ENCODE measurements around the gene BEAN1. TPM values are rescaled to one million over a fixed set of nuclear protein-coding genes. Genes with fewer than 3 reads are reported as not detected.
A peak's percentile ranks its signal among the peaks of the same experiment; 100 is the strongest.

BEAN1 gene
- total and polyA plus RNA-seq, 9 of the 15 experiments (the other 6 are each of a cell fraction or from before 2014, with no cell fraction given): not detected

DNA sequence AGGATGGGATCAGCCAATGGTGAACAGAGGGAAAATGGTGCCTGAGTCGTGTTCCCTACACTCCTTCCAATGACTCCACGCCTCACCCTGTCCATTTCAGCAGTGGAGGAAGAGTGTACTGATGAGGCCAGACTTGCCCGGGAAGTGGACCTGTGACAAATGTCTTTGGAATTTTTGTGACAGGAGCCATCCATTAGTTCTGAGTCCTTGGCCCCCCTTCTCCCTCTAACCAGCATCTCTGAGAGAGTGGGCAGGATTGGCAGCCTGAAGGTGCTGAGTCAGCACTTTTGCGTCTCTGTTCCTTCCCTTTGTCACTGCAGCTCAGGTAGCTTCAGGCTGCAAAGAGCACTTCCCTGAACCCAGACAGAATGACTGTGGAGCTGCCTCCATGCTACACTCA, 30.8 kb downstream of the BEAN1 start (continued):
- TF ChIP-seq RERE (CRISPR knock-in tag; IDR thresholded peaks at IDR 0.05; ENCODE audit: borderline replicate concordance) (no peak), BCOR (IDR thresholded peaks at IDR 0.05) (no peak), KLF13 (tag; IDR thresholded peaks at IDR 0.05; ENCODE audit: borderline replicate concordance, low read depth) (no peak), TFAM (CRISPR knock-in tag; conservative IDR thresholded peaks at IDR 0.05) (no peak), MAFF (IDR thresholded peaks at IDR 0.05; ENCODE audit: low read length) (peak; percentile 100)

DNA sequence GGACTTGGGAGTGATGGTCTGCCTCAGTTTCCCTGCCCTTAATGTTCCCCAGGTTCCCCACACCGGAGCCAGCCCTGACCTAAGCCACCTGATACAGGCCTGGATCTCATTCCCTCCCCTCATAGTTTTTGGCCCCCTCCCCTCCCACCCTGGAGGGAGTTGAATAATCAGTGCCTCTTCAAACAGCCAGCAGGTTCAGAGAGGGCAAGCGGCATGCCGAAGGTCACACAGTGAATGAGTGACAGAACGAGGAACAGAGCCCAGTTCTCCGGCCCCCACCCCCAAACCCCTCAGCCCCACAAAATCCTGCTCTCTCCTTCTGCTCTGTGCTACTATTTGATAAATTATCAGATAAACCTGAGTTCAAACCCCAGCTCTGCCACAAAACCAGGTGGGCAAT, 31.2 kb downstream of the BEAN1 start:
- Histone ChIP-seq H3K4me1 (replicated peaks in 1 of 2; ENCODE audit: control insufficient read depth in 2 of 2, insufficient read depth in 2 of 2, low read length in 2 of 2) (no peaks in the 10 kb centered on the region), H3K27ac (ENCODE audit: extremely low read depth, low read depth, low read length) (no peak overlapping the region), H3K9me1 (ENCODE audit: control insufficient read depth, insufficient read depth, low read length) (peaks cover 4% of the 10 kb centered on the region), H3K9ac (ENCODE audit: insufficient read depth in 1 of 2, low read depth in 2 of 2, low read length in 2 of 2) (no peak overlapping the region), H3K4me2 (ENCODE audit: insufficient read depth, low read length) (no peak overlapping the region), H3K9me3 (replicated peaks; ENCODE audit: control insufficient read depth, insufficient read depth, low read depth, low read length) (no peaks in the 10 kb centered on the region), H3K27me3 (ENCODE audit: control insufficient read depth in 2 of 2, insufficient read depth in 2 of 2, low read length in 2 of 2) (peaks cover 2 to 10% of the 10 kb centered on the region in 2 experiments), H3K79me2 (ENCODE audit: control insufficient read depth, insufficient read depth, low read length) (no peaks in the 10 kb centered on the region), H3K4me3 (no peak overlapping the region), H2AFZ (ENCODE audit: low read depth, low read length) (no peak overlapping the region), H3K36me3 (ENCODE audit: control insufficient read depth, insufficient read depth, low read length) (no peaks in the 10 kb centered on the region), H4K20me1 (replicated peaks; ENCODE audit: control insufficient read depth, insufficient read depth, low read length) (0 out of 2 replicates have a peak, but pooled peaks cover 4% of the 10 kb centered on the region)
- ChIA-PET CTCF (ENCODE audit: low intra/inter-chr PET ratio) (no interaction called here), POLR2A (no interaction called here)
- DNase-seq (ENCODE audit: extremely low read depth in 1 of 4, low spot score in 3 of 4) (no peak), FAIRE-seq (no peak), ATAC-seq (no peak)
- in situ Hi-C loops (cut with MboI) (no loop called here), intact Hi-C loops (cut with micrococcal nuclease) (no loop called here)
- whole genome bisulfite sequencing (ENCODE audit: insufficient coverage, low coverage, missing lambda C conversion rate): 0% methylated on average over 1 of the region's 5 CpGs
- no TSS peak for BruUV-seq (replicated peaks)
- TF ChIP-seq ELF2 (CRISPR knock-in tag; IDR thresholded peaks at IDR 0.05): no peak
- no peak for TF ChIP-seq JUNB (CRISPR knock-in tag; conservative IDR thresholded peaks at IDR 0.05)
- TF ChIP-seq MTF1 (CRISPR knock-in tag; IDR thresholded peaks at IDR 0.05; ENCODE audit: borderline replicate concordance): no peak
- TF ChIP-seq TAF15 (IDR thresholded peaks at IDR 0.05; ENCODE audit: low read depth, low read length): no peak
- no peak for TF ChIP-seq TFAM (CRISPR knock-in tag; conservative IDR thresholded peaks at IDR 0.05)
- TF ChIP-seq, protein P1, sequence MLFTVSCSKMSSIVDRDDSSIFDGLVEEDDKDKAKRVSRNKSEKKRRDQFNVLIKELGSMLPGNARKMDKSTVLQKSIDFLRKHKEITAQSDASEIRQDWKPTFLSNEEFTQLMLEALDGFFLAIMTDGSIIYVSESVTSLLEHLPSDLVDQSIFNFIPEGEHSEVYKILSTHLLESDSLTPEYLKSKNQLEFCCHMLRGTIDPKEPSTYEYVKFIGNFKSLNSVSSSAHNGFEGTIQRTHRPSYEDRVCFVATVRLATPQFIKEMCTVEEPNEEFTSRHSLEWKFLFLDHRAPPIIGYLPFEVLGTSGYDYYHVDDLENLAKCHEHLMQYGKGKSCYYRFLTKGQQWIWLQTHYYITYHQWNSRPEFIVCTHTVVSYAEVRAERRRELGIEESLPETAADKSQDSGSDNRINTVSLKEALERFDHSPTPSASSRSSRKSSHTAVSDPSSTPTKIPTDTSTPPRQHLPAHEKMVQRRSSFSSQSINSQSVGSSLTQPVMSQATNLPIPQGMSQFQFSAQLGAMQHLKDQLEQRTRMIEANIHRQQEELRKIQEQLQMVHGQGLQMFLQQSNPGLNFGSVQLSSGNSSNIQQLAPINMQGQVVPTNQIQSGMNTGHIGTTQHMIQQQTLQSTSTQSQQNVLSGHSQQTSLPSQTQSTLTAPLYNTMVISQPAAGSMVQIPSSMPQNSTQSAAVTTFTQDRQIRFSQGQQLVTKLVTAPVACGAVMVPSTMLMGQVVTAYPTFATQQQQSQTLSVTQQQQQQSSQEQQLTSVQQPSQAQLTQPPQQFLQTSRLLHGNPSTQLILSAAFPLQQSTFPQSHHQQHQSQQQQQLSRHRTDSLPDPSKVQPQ (CRISPR knock-in tag; IDR thresholded peaks at IDR 0.05; ENCODE audit: borderline replicate concordance): no peak
- TF ChIP-seq EZH2 (IDR thresholded peaks at IDR 0.05; ENCODE audit: borderline replicate concordance, low read depth, low read length): no peak

Data from K562 (cell line).